Diencephalon (tissue), 1 donor: ENCODE results near the gene AMIGO1. TPM values are rescaled to one million over a fixed set of nuclear protein-coding genes. Genes with fewer than 3 reads are reported as not detected.

Experiments
- total RNA-seq: library from RNA; depleted of rRNA; stranded (reverse); fragments of >200 nt; gene quantifications from one replicate; pipeline ENCODE4 v1.2.3, GENCODE V29; 2014

Gene AMIGO1, protein sequence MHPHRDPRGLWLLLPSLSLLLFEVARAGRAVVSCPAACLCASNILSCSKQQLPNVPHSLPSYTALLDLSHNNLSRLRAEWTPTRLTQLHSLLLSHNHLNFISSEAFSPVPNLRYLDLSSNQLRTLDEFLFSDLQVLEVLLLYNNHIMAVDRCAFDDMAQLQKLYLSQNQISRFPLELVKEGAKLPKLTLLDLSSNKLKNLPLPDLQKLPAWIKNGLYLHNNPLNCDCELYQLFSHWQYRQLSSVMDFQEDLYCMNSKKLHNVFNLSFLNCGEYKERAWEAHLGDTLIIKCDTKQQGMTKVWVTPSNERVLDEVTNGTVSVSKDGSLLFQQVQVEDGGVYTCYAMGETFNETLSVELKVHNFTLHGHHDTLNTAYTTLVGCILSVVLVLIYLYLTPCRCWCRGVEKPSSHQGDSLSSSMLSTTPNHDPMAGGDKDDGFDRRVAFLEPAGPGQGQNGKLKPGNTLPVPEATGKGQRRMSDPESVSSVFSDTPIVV
- total RNA-seq = 16.6 TPM

DNA sequence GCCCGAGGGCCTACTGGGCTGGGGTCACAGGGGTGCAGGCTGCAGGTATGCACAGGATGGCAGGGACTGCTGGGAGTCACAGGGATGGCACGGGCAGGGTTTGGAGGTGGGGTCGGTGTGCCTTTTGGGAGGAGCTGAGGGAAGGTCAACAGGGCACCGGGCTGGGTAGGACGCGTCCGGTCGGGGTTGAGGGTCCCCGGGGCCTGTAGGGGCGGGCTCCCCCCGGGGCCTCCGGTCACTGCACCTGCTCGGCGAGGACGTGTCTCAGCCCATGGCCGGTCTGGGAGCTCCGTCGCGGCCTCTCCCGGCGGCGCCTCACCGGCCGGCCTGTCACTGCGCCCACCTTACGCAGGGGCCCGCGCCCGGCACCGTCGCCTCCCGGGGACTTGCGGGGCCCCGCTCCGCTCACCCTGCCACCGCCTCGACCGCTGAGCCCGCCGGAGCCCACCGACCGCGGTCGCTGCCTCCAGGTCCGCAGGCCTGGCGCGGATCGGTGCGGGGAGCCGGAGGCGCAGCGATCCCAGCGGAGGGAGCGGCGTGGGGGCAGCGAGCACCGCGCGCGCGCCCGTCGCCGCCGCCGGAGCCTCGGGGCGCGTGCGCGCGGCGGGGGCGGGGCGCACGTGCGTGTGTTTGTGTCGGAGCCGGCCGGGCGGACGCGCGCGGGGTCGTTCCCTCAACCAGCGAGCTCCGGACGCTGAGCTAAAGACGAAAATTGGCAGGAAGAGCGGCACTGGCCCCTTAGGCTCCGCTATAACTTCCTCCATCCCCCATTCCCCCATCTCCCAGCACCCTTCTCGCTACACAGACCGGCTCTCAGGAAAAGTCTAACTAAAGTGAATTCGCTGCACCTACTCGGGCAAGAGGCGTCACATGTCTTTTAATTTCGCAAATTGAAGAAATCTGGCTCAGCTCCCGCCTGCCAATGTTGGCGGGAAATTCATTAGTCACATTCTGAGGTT, at the start of gene AMIGO1:
Gene AMIGO1, minus strand, starts transcription at position 552 of the 959 bp plus-strand sequence. CDS start 815 bp downstream, outside the sequence.

DNA sequence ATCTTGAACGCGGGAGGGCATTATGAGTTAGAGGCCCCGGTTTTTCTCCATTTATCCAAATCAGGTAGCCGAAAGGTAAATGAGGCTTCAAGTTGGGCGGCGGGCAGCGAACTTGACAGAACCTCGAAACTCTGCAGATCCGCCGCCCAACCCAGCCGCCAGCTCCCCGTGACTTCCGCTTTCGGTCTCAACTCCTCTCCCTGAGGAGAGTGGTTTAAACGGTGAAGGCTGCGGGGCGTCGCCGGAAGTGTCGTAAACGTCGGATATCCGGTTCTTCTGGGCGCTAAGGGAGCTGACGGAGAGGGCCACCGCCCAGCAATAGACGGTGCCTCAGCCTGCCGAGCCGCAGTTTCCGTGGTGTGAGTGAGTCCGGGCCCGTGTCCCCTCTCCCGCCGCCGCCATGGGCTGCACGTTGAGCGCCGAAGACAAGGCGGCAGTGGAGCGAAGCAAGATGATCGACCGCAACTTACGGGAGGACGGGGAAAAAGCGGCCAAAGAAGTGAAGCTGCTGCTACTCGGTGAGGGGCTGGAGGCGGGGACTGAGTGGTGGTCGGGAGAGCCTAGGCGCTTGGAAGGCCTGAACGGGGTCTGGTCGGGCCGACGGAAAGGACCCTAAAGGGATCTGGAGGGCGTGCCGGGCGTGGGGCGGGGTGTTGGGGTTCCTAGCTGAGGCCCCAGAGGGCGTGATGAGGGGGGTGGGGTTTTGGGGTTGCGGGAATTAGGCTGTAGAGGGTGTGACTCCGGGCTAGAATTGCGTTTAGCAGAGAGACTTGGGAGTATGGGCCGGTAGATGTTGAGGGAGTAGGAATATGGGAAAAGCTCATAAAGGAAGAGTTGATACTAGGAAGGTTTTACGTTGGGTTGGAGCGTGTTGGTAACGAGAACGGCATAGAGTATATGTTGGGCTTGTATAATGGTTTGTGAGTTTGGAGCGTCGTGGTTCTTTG, 39.1 kb upstream of the AMIGO1 start, which contains the start of gene GNAI3:
Gene GNAI3, plus strand, starts transcription at position 295 of the 947 bp plus-strand sequence. Its CDS starts 106 bp downstream, at position 401.

DNA sequence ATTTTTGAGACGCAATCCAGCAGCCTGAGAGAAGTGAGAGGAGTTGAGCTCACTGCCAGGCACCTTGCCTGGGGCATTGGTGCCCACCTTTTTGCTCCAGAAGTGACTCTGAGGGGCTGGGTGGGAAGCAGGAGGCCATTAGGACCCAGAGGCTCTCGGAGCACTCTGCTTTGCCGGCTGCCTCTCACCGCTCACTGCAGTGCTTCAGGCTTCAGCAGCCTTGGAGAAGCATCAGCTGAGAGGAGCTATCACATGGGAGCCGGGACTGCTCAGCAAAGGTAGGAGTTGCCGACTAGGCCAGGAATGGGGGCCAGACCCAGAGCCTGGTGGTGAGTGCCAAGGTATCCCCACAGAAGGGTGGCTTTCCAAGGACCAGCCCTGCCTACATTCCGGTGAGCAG, 30.1 kb upstream of the AMIGO1 start, which contains the start of gene GPR61:
Gene GPR61, plus strand, starts transcription at position 197 of the 400 bp plus-strand sequence. CDS start 3,151 bp downstream, outside the sequence.

DNA sequence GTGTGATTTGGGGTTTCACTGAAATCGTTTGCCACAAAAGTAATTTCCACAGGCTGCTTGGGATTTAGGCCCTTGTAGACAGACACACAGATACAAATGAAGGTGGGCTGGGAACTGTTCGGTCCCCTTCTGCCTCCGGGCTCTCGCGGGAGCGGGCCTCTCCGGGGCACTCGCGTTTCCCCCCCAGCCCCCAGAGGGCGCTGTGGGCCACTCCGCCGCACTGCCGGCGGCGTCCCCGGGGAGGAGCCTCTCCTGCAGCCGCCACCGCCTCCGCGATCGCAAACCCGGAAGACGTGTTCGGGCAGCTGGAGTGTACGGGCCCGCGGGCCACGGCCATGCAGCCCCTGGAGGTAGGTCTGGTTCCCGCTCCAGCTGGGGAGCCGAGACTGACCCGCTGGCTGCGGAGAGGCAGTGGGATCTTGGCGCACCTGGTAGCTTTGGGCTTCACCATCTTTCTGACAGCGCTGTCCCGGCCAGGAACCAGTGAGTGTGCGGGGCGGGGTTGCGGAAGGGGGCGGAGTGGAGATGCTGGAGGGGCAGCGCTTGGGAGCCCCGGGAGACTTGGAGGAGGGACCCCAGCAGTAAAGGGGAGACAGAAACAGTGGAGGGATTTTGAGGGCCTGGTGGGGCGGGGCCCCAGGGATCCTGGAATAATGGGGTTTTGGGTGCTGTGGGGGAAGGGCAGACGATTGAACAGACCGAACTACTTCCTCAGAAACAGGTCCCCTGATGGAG, 15.6 kb downstream of the AMIGO1 start, which contains the start of gene CYB561D1:
Gene CYB561D1, plus strand, starts transcription at position 290 of the 735 bp plus-strand sequence. Its CDS starts 46 bp downstream, at position 336.

DNA sequence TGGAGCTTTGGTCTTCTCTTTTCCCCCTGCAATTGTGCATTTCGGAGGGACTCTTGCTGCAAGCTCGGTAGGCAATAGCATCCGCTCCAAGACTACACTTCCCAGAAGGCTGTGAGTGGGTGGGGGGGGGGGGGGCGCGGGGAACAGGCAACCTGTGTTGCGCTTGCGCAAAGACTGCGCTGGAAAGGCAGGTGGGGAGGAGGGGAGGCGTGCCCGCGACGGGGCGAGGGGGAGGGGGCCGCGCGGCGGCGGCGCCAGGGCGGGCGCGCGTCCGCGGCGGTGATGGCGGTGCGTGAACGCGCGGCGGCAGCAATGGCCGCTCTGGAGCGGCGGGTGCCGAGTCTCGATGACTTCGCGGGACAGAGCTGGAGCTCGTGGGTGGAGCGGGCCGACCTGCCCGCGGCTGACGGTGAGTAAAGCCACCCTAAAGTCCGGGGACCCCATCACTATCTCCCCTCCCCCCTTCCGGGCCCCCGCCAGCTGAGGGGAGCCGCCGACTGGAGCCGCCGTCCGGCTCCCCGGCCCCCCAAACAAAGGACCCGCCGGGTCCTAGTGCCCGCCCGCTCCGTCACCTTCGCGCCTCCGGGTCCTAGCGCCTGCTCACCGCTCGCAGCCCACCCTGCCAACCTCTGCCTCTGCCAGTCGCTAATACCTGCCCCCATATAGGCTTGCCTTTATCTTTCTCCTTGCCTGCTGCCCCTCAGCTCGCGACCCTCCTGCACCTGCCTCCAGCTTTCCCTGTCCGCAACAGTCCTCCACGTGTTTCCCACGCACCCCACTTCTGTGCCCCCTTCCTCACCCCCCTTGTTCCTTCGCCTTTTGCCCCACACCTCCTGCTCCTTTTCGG, 25.6 kb downstream of the AMIGO1 start, which contains the start of gene ATXN7L2:
Gene ATXN7L2, plus strand, starts transcription at position 234 of the 847 bp plus-strand sequence. Its CDS starts 49 bp downstream, at position 283.

DNA sequence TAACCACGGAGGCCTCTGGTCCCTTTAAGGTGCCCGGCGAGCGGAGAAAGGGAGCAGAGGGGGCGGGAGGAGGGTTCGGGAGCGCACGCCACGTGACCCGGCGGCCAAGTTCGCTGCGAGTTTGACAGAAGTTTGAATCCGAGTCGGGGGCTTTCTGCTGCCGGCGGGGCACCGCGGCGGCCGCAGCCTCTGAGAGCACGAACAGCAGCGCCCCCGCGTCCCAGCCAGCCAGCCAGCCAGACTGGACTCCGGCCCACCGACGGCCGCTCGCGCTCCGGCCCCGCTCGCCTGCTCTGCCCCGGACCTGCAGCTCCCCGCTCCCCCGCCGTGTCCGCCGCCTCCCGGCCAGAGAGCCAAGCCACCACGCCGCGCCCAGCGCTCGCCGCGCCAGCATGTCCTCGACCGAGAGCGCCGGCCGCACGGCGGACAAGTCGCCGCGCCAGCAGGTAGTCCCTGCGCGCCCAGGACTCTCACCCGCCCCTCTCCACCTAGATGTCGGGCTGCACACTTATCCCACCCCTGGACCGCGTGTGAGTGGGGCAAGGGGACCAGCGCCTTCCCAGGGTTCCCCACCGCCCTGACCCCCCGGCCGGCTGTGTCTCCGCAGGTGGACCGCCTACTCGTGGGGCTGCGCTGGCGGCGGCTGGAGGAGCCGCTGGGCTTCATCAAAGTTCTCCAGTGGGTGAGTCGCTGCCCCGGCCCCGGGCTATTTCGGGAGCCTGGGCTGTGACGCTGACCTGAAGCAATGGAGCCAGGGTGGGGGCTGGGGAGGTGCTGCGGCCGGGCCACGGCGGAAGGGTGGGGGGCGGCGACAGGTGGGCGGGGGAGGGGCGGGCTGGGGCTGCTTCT, 42.9 kb downstream of the AMIGO1 start, which contains the start of gene SYPL2:
Gene SYPL2, plus strand, starts transcription at position 95 of the 849 bp plus-strand sequence. Its CDS starts 298 bp downstream, at position 393.

Other genes with a start within 250 kb of the AMIGO1 start
- 12.0 TPM for gene PSRC1, start 226.6 kb downstream of the AMIGO1 start, total RNA-seq
- gene MYBPHL, start 202.7 kb downstream of the AMIGO1 start, total RNA-seq = 0.23 TPM
- 73.8 TPM for gene SORT1, start 111.8 kb downstream of the AMIGO1 start, total RNA-seq
- gene PSMA5, start 83.3 kb downstream of the AMIGO1 start, total RNA-seq = 42.9 TPM
- not detected for gene SYPL2, start 43.2 kb downstream of the AMIGO1 start, total RNA-seq
- 5.5 TPM for gene ATXN7L2, start 25.8 kb downstream of the AMIGO1 start, total RNA-seq
- 6.9 TPM for gene CYB561D1, start 15.6 kb downstream of the AMIGO1 start, total RNA-seq
- 17.8 TPM for gene GPR61, start 30.1 kb upstream of the AMIGO1 start, total RNA-seq
- gene GNAI3, start 38.9 kb upstream of the AMIGO1 start, total RNA-seq = 12.9 TPM
- not detected for gene GNAT2, start 109.9 kb upstream of the AMIGO1 start, total RNA-seq
- 70.8 TPM for gene AMPD2, start 110.1 kb upstream of the AMIGO1 start, total RNA-seq
- gene GSTM4, start 146.4 kb upstream of the AMIGO1 start, total RNA-seq = 9.7 TPM
- gene GSTM2, start 158.3 kb upstream of the AMIGO1 start, total RNA-seq = 33.0 TPM
- 15.0 TPM for gene GSTM1, start 178.1 kb upstream of the AMIGO1 start, total RNA-seq
- 6.2 TPM for gene GSTM5, start 202.5 kb upstream of the AMIGO1 start, total RNA-seq
- gene GSTM3, start 231.3 kb upstream of the AMIGO1 start, total RNA-seq = 91.3 TPM